ENCODE results near the gene KHDRBS1. TPM values are rescaled to one million over a fixed set of nuclear protein-coding genes. Genes with fewer than 3 reads are reported as not detected.
"Not testable (repeated sequence)": the region's sequence is repeated elsewhere in the genome, so short reads cannot be mapped to it uniquely, and the experiment has no call there.

KHDRBS1 gene, protein sequence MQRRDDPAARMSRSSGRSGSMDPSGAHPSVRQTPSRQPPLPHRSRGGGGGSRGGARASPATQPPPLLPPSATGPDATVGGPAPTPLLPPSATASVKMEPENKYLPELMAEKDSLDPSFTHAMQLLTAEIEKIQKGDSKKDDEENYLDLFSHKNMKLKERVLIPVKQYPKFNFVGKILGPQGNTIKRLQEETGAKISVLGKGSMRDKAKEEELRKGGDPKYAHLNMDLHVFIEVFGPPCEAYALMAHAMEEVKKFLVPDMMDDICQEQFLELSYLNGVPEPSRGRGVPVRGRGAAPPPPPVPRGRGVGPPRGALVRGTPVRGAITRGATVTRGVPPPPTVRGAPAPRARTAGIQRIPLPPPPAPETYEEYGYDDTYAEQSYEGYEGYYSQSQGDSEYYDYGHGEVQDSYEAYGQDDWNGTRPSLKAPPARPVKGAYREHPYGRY
- 60.9 and 143 TPM in 2 replicates for total RNA-seq

- peak; percentile 100 for DNase-seq
These were observed at the start of gene KHDRBS1 for GRCh38 chr1:32013386-32014198. Gene KHDRBS1, plus strand, starts transcription at chr1:32013868. Its CDS starts 128 bp downstream, at chr1:32013996.

DNA sequence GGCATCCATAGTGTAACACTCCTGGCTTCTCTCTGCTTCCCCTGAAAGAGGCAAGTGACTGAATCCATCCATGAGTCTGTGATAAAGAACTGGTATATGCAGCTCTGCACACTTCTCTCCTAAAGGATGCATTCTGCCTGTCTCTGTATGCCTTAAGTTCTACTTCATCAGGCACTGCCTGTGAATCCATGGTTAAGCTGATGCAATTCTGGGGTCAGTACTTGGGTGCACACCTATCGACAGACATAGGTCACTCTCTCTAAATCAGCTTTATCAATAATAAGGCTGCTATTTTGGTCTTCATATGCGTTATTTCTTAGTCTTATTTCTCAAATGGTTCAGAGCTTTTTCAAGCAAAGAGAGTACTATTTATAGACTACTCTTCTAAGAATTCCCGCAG, 42.8 kb upstream of the KHDRBS1 start:
- no peak for DNase-seq

GRCh38 chr1:31976401-31976800, 37.3 kb upstream of the KHDRBS1 start:
- no peak for DNase-seq

GRCh38 chr1:31977385-31978131, 36.1 kb upstream of the KHDRBS1 start:
- peak; percentile 49 for DNase-seq

- no peak for DNase-seq
These were observed 34.7 kb upstream of the KHDRBS1 start for GRCh38 chr1:31978843-31979400.

- no peak for DNase-seq
These were observed 32.7 kb upstream of the KHDRBS1 start for GRCh38 chr1:31980835-31981455.

DNA sequence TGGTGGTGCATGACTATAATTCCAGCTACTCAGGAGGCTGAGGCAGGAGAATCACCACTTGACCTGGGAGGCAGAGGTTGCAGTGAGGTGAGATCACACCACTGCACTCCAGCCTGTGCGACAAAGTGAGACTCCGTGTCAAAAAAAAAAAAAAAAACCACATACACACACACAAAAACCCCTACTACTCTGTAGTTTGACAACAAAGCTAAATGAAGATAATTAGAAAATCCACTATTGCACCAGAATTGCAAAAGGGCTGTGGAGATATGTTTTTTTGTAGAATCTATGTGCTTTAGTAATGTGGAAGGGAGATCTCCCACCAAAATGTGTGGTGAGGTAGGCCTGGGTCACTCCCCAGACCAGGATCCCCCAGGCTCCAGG, 32.2 kb upstream of the KHDRBS1 start:
- DNase-seq = no peak

DNA sequence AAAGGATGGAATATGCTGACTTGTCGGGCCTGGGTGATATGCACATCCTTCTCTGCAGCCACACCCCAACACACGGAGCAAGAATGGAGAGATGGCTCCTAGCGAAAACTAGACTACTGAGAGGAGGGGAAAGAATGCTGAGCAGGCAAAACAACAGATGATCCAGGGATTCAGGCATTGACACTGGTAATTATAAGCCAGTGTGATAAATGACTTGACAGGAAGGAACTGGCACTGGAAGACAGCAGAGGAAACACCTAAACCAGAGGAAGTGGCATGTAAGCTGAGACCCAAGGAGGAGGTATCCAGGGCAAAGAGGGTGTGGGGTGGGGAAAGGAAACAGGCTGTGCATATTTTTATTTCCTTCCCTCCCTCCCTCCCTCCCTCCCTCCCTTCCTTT, 31.7 kb upstream of the KHDRBS1 start:
- peak; percentile 19 for DNase-seq

- DNase-seq = peak; percentile 63
These were observed 29.0 kb upstream of the KHDRBS1 start for GRCh38 chr1:31984419-31985347.

- DNase-seq = peak; percentile 47
These were observed 28.2 kb upstream of the KHDRBS1 start for GRCh38 chr1:31985430-31985829.

GRCh38 chr1:31987135-31987619, 26.5 kb upstream of the KHDRBS1 start:
- no peak for DNase-seq

DNA sequence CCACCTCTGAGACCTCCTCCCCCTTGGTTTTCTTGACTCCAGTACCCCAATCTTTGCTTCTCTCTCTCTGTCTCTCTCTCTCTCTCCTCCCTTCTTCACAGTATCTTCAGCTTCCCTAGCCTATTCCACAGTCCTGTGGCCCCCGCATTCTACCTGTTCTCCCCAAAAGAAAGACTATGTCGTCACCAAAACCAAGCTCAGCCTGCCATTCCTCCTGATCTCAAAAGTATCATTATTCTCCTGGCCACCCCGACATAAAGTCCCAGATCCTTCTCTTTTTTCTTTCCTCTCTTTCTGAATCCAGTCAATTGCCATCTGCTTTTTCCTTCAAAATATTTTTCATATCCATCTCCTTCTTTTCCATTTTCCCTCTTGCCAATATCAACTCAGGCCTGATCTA, 23.7 kb upstream of the KHDRBS1 start:
- no peak for DNase-seq

DNA sequence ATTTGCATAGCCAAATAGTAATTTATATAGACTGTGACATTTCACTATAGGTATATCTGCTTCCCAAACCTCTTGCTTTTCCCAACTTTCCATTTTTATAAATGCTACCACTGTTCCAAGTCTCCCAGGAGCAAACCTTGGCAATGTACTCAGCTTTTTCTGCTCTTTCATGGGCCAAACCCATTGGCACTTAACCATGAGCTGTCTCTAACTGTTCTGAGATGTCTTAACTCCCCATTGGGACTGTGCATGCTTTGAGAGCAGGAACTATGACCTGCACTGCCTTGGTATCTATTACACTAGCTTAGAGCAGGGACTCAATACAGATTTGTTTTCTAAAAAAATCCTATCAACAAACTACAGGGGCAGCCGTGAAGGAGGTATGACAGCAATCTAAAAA, 22.5 kb upstream of the KHDRBS1 start:
- DNase-seq = no peak

GRCh38 chr1:31995263-31995662, 18.4 kb upstream of the KHDRBS1 start:
- DNase-seq = no peak

GRCh38 chr1:31996121-31996520, 17.5 kb upstream of the KHDRBS1 start:
- DNase-seq = not testable (repeated sequence)

DNA sequence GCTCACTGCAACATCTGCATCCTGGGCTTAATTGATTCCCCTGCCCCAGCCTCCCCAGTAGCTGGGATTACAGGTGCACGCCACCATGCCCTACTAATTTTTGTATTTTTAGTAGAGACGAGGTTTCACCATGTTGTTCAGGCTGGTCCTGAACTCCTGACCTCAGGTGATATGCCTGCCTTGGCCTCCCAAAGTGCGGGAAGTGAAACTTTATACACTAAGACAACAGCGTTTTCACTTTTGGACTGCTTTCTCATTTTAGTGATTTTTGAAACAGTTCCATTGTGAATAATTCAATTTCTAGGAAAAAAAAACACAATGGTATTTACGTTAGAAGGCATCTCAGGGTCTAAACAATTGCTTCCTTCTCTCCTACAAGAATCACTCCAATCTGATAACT, 11.8 kb upstream of the KHDRBS1 start:
- DNase-seq = no peak

GRCh38 chr1:32002285-32002684, 11.4 kb upstream of the KHDRBS1 start:
- not testable (repeated sequence) for DNase-seq

DNA sequence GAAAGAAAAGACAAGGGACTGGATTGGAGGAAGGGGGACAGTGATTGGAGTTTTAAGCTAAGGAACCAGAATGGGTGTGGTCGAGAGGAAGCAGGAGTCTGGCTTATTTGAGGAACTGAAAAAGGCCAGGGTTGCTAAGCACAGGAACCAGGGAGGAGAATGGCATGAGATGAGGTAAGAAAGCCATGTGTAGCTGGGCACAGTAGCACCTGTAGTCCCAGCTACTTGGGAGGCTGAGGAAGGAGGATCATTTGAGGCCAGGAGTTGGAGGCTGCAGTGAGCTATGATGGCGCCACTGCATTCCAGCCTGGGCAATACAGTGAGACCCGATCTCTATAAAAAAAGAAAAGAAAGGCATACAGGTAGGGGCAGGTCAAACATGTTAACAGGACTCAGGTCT, 8.1 kb upstream of the KHDRBS1 start:
- DNase-seq = no peak

GRCh38 chr1:32007591-32007940, 6.1 kb upstream of the KHDRBS1 start:
- DNase-seq = no peak

DNA sequence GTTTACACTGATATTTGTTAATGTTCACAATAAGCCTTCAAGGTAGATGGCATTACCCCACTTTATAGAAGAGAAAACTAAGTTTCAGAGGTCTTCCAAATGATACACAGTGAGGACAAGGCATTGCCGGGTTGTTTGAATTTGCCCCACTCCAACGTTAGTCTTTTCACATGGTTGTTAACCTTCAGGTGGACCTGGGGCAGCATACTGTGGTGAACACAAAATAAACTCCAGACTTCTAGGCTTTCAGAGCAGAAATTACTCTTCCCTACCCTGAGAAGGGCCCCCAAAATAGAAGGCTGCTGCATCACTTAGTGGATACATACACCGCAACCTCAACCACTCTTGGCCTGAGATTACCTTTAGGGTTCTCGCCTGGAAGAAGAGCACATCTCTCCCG, 3.4 kb upstream of the KHDRBS1 start:
- no peak for DNase-seq

Data from dermis blood vessel endothelial cell (primary cell).